Measurements from ENCODE around the gene TBCD.

Gene TBCD

DNA sequence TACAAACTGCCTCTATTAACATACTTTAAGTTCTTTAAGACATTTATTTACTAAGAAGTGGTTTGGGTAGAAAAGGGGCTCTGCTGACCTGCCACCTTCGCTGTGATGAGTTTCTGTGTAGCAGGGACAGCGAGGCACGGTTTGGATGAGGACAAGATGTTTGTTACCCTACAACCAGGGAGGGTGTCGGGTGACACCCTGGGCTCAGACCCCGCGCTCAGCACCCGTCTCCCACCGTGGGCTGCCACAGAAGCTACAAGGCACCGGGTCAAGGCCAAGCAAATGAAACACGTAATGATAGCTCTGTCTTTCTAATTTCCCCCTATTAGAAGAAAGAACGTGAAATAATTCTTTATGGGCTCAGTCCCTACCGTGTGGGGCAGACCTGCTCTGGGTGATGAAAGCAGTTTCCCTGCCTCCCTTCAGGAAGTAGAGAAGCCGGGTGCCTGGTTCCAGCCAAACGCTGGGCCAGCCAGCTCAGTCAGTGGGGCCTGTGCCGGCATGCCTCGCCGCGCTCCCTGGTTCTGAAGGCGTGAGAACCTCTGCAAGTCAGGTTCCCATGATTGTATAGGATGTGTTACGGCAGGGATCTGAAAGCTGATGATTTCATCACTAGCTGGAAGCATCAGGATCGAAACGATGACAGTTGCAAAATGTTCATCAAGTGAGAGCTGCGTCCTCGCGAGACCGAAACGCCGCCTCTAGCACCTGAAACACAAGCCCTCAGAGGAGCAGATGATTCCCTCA is 84.1 kb downstream of the TBCD start:
- DNase-seq, result no peak

DNA sequence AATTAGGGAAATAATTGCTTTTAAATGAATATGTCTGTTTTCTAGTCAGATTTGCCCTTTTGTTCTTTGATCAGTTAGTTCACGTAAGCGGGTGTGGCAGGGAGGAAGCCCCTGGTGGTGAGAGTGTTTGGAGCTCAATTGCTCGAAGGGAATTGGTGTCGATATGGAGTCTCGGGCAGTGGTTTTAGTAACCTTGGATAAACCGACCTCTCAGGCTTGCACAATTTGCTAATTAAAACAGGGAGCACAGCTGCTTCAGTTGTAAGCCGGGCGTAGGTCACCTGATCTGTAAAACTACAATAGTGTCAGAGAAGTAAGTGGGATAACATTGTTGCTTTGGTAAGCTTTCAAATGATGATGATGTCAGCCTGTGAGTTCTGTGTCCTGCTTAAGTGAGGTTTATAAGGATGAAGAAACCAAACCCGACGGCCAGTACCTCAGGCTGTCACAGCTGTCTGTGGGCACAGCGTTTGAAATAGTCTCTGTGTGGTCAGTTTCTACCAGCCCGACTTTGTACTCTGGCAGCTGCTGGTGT is 85.0 kb downstream of the TBCD start:
- DNase-seq, result no peak

DNA sequence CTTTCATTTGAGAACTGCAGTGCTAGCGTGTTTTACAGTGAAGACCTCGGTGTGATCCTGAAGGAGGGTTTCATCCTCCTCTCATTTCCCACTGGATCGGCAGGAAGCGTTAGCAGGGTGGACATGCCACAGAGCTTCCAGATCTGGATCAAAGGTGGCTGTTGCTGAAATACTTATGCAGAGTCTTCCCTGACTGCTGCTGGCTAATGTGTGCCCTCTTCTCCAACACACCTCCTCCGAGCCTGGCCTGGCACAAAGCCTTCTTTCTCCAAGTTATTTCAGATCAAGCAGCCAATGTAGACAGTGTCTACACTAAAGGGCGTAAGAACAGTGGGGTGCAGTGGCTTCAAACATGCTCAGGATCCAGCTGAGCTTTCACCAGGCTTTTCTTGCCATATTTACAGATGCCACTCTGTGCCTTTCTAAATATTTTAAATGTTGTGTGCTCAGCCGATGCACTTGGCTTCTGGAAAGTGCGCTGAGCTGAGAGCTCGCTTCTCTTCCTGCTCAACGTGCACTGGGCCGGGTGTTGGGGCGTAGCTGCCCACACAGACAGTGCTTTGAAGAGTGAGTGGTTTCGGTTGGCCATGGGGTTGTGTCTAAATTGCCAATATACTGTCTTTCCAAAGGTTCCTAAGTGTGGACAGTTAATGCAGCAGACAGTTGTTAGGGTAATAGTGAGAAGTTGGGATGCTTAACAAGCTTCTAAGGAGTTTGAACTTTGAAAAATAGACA is 85.9 kb downstream of the TBCD start:
- DNase-seq, result no peak

DNA sequence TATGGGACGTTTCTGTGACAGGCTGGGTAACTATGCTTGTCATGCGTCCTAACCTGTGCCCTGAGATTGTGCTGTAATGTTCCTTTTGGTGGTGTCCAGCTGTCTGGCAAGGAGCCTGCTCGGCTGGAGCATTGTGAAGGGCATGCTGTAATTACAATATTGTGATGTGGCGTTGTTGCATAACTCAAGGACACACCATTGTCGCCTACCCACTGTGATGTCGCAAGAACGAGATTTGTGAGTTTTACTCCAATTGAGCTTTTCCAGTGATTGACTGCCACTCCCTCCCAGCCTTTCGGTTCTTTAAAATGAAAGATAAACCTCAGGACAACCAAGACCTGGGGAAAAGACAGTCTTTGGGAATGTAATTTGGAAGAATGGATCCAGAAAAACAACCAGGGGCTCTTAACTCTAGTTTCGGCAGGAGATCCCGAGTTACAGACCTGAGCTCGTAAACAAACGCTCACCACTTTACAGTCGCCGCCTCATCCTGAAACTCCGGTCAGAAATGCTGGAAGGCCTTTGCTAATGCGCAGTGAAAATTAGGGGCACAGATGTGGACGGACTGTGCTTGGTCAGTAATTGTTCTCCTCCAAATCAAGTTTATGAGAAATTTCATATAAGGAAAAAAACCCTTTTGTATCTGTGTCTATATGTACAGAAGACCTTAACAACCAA is 86.7 kb downstream of the TBCD start:
- no peak for DNase-seq

DNA sequence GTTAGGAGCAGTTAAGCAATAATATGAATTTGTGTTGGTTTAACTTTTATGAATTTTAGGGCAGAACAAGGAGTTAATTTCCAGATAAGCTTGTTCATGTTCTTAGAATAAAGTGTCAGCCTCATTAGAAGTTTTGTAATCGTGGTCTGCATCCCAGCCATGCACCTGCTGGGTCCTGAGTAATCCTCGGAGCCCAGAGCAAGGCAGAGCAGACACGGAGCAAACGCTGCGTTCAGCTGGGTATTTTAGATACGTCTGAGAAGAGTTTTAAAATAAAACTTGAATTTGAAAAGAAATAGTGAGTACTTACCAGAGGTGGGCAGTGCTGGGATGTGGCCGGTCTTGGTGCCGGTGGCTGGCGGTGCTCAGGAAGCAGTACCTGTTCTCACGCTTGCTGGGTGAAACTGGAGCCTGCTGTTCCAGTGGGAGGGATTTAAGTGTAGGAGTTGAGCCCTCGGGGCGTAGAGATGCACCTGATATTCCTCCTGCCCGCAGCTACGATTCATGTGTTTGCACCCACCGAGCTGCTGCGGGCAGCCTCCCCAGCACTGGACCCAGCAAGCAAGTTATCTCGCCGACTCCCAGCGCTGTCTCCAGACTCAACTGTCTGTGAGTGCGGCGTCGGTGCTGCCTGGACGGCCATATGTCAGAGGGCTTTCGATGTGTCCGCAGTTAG is 87.9 kb downstream of the TBCD start, which contains the start of gene ZNF750:
Gene ZNF750 (minus strand): TSS at position 406 of the 676 bp plus-strand sequence. CDS start 7,568 bp downstream, outside the sequence.
- no peak for DNase-seq

DNA sequence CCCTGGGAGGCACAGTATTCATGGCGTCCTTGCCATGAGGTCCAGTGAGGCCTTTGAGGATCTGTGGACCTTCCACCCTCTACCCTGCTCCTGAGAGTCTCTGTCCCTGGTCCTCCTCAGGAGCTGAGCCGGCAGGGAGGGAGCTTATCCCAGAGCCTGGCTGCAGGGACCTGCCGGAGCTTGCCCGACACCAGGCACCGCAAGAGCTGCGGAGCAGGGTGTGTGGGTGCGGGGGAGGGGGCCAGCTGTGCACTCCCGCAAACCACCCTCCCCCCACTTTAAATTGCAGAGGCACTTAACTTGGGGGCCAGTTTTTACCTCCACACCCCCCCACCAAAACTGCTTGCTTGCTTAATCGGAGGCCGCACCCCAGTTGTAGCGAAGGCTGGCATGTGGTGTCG is 88.6 kb downstream of the TBCD start:
- DNase-seq, result no peak

DNA sequence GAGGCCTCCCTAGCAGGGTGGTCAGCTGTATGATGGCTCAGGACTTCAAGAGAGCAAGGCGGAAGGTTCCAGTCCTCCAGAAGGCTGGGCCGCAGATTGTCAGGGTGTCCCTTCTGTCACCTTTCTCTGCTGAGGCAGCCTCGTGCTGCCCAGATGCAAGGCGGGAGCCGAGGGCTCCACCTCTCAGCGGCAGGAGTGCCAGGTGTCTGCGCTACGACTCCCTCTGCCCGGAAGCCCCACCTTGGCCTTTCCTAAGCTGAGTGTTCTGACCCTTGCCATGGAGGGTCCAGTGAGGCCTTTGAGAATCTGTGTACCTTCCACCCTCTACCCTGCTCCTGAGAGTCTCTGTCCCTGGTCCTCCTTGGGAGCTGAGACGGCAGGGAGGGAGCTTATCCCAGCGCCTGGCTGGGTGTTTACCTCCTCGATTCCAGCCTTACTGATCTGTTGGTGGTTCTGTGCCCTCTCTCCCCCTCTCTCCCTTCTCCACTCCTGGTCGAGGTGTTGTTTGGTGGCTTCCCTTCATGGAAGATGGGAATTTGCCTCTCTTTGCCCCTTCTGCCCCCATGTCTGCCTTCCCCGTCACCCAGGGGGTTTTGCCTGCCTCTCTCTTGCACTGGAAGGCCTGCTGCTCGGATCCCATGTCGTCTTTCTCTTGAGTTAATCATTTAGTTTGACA is 90.2 kb downstream of the TBCD start:
- no peak for DNase-seq

DNA sequence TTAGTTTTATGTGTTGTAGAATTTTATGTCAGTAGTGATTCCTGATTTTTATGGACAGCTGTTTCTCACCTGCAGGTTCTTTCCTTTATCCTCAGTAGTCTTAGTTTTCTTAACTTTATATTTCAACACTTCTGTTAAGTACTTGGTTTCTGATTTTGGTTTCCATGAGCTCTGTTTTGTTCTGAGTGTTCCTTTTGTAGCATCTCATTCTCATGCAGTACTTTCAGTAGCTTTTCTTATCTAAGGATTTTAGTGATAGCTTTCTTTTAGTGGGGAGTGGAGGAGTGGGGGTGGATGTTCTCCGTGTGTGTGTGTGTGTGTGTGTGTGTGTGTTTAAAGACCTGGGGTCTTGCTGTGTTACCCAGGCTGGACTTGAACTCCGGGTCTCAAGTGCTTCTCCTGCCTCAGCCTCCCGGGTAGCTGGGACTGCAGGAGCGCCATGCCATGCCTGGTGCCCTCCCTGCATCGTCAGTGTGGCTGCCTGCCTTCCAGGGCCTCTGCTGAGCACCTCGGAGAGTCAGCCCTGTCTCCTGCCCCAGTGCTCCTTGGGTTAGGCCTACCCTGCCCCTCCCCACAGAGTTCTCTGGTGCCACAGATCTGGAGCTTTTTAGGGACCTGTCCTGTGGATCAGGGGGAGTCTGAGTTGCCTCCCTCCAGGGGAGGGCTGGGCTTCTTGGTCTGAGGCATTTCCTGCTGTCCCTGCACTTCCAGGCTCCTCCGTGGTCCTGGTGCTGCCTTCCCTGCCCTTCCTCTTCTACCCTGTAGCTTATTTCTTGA is 92.2 kb downstream of the TBCD start:
- DNase-seq, result no peak

DNA sequence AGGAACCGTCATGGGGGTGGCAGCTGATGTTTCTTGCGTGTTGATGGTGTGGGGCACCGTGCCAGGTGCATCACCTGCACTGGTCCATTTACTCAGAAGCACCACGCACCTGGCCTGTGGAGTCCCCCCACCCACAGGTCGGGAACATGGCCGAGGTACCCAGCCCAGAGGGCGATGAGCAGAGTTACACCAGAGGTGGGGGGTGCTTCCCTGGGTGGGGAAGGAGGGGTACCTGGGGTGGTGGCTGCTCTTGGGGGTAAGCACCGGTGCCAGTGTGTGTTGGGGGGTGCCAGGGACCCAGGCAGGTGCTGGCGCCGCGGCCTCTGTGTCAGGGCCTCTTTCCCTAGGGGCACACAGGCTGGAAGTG is 92.9 kb downstream of the TBCD start:
- DNase-seq, result no peak

DNA sequence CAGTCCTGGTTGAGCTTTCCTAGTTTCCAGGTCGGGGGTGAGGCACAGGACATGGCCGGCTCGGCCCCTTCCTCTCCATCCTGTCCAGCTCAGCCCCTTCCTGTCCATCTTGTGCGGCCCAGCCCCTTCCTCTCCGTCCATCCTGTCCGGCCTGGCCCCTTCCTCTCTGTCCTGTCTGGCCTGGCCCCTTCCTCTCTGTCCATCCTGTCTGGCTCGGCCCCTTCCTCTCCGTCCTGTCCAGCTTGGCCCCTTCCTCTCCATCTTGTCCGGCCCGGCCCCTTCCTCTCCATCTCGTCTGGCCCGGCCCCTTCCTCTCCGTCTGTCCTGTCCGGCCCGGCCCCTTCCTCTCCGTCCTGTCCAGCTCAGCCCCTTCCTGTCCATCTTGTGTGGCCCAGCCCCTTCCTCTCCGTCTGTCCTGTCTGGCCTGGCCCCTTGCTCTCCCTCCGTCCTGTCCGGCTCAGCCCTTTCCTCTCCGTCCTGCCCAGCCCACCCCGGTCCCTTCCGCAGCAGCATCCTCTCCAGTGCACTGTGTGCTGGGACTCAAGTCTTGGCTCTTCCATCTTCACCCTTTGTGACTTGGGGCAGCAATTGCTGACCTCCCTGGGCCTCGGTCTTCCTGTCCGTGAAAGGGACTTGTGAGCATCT is 93.4 kb downstream of the TBCD start:
- no peak for DNase-seq

DNA sequence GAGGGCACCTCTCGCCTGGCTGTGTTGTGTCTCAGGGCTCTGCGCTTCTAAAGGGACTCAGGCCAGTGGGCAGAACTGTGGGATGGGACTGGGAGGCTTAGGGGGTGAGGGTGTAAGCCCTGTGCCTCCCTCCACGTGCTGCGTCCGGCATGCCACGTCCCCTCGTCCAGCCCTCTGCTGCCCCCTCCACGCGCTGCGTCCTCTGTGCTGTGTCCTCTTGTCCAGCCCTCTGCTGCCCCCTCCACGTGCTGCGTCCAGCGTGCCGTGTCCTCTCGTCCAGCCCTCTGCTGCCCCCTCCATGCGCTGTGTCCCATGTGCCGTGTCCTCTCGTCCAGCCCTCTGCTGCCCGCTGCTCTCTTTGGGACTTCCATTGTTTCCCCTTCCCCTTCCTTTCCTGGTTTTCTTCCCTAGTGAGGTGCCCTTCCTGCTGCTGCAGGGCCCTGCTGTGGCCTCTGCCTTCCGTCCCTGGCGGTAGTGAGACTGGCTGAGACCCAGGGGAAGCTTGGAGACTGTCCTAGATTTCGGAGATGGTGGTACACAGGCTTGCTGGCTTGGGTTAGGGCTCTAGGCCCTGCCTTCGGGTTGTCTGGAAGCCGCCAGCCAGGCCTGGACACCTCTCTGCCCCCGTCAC is 94.3 kb downstream of the TBCD start:
- no peak for DNase-seq

DNA sequence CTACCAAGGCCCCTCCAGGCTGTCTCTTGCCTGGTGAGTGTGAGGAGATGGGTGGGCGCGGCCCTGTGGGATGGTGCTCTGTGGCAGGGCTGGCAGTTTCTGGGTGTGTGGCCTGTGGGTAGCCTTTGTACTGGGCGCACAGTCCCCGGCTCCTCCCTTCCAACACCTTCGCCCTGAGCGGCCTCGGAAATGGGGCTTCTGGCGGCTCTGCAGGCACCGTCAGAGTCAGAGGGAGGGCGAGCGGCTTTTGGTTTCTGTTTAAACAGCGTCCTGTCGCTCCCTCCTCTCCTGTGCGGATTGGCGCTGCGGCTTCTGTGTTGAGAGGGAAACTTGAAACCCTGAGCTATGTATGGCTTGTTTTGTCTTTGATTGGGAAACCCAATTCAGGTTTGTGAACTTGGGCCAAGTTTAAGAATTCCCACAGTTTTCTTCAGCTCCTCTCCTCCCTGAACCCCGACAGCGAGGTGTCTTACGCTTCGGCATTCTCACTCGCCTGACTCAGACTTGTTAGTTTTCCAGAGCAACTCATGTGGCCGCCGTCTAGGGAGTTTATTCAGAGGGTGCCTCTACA is 96.2 kb downstream of the TBCD start:
- peak; percentile 59 for DNase-seq

DNA sequence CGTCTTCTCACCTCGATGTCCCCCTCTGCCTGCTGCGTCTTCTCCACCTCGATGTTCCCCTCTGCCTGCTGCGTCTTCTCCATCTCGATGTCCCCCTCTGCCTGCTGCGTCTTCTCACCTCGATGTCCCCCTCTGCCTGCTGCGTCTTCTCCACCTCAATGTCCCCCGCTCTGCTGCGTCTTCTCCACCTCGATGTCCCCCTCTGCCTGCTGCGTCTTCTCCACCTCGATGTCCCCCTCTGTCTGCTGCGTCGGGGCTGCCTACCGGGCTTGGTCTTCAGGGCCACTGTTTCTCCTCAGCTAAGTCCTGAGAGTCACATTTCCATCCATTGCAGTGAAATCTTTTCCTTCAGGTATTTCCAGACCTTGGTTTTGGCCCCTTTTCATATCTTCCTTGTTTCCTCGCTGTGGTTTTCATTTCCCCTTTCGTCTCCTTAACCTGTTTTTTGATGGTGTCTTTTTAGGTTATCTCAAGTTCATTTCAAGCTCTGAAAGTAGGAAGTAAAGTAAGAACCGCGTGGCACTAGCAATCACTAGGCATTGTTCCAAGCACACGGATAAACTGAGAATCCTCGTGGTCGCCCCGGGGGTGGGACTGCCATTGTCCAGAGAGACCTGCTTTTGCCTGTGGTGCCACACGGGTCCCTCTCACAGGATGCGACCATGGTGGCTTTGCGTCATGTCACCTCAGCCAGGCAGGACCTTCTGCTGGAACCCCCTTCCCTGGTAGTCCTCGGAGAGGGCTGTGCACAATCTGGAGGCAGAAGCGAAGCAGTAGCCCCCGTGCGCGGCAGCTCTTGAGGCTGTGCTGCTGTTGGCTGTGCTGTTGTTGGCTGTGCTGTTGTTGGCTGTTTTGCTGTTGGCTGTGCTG is 97.4 kb downstream of the TBCD start:
- DNase-seq, result no peak

DNA sequence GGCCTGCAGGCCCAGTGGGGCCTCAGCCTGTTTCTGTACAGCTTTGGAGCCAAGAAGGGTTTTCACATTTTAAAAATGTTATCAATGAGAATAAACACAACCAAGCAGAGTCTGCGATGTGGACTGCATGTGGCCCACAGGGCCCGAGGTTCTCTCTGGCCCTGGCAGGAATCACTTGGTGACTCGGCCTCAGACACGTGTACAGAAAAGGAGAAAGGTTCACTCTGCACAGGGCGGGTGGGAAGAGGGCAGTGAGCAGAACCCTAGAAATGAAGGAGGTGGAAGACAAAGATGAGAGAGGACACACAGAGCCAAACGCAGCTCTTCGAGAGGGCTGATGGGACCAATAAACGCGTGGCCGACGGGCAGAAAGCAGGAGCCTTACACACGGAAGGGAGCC is 99.5 kb downstream of the TBCD start:
- no peak for DNase-seq

DNA sequence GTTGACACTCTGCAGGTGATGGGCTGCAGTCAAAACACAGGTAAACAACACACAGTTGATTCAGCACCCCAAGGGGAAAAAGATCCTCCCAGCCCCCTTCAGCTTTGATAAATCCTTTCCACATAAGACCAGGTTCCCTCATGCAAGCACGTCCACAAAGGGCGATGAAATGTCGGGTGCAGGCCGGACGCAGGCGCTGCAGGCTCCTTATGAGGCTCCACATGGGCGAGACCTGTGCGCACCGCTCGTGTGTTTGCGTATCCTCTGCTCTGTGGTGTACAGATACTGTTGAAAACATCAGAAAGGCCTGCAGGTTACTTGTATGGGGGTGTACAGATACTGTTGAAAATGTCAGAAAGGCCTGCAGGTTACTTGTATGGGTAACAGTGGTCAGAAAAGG is 102.4 kb downstream of the TBCD start:
- DNase-seq, result no peak

DNA sequence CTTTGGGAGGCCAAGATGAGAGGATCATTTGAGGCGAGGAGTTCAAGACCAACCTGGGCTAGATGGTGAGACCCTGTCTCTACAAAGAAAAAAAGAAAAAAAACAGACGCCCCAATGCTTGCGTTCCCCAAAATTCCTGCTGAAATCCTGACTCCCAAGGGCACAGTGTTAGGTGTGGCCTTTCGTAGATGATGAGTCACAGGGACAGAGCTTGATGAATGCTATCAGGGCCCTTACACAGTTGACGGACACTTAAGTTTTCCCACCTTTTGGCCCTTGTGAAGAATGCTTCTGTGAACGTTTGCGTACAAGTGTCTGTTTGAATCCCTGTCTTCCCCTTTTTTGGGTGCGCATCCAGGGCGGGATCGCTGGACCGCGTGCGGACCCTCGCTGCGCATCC is 104.5 kb downstream of the TBCD start:
- no peak for DNase-seq

DNA sequence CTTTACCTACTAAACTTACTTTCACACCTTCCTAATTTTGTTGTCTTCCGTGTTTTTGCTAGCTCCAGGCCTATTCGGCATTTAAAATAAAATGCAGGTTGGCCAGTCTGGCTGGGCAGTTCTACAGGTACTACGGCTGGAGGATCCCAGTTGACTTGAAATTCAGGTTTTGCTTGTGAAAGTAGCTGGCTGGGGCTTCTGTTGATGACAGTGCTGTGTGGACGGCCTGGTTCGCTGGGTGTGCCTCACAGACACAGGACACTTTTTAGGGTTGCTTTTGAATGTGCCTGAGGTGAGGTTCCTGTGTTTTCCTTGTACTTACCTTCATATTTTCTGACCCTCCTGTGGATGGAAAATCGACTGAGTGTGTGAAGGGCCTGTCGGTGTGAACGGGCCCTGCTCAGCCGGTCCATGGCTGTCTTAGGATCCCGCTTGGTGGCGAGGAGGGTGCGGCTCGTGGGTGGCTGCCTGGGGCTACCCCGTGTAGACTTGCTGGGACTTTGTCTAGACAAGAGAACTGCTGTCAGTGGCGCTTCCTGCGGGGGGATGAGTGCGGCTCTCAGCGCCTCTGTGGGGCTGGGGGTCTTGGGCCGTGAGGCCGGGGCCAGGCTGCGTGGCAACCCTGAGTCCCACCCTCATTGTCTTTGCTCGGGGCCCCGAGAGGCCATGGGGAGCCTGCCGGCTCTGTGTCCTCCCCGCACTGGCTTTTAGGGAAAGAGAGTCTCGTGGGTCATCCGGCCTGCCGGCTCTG is 106.7 kb downstream of the TBCD start:
- peak; percentile 35 for DNase-seq

All from CD4-positive, alpha-beta T cell treated with Interleukin-12 subunit alpha and Interleukin-12 subunit beta, for 1 hour (primary cell).